ENCODE data around the gene ATP13A5. TPM values are rescaled to one million over a fixed set of nuclear protein-coding genes. Genes with fewer than 3 reads are reported as not detected.

ATP13A5 gene
- total RNA-seq, 1 donor from 2014 or later = not detected

DNA sequence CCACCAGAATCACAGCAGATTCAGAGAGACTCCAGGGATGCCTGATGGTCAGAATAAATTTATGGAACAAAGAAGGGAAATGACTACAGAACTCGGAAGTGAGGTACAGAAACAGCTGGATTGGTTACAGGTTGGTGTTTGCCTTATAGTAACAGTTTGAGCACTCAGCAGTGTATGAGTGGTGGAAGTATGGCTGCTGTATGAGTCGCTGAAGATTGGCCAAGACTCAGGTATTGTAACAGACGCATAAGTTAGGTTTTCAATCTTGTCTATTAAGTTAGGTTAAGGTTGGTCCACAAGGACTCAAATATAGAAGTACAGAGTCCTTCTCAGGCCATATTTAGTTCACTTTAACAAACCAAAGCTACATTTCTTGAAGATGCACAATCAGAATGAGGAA is 33.1 kb downstream of the ATP13A5 start:
- no peak for DNase-seq (ENCODE audit: low read depth)
- Histone ChIP-seq H3K27me3 (ENCODE audit: control insufficient read depth, insufficient read depth, low read length) (no peaks in the 10 kb centered on the region), H3K36me3 (ENCODE audit: control insufficient read depth, insufficient read depth, low read length) (no peaks in the 10 kb centered on the region), H3K4me3 (ENCODE audit: low read depth, low read length) (no peak overlapping the region)
- TF ChIP-seq, protein P1, sequence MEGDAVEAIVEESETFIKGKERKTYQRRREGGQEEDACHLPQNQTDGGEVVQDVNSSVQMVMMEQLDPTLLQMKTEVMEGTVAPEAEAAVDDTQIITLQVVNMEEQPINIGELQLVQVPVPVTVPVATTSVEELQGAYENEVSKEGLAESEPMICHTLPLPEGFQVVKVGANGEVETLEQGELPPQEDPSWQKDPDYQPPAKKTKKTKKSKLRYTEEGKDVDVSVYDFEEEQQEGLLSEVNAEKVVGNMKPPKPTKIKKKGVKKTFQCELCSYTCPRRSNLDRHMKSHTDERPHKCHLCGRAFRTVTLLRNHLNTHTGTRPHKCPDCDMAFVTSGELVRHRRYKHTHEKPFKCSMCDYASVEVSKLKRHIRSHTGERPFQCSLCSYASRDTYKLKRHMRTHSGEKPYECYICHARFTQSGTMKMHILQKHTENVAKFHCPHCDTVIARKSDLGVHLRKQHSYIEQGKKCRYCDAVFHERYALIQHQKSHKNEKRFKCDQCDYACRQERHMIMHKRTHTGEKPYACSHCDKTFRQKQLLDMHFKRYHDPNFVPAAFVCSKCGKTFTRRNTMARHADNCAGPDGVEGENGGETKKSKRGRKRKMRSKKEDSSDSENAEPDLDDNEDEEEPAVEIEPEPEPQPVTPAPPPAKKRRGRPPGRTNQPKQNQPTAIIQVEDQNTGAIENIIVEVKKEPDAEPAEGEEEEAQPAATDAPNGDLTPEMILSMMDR (IDR thresholded peaks at IDR 0.05; ENCODE audit: insufficient read depth, low read length, poor library complexity, severe bottlenecking) = no peak

DNA sequence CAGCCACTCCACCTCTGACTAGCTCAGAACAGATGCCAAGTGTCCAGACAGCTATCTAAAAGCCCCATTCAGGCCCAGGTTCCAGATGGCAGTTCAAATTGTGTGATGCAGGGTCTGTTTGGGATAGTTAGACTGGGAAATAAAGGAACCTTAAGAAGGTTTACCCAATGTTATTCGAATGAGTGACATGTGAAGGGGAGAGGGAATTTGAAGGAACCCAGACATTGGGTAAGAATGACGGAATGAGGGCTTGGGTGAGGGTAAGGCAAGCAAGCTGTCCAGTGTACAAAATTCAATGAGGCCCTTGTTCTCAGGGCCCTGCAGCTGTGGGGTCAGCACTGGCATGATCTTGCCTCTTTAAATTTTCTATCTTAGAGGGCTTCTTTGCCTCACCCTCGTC is 34.1 kb downstream of the ATP13A5 start:
- H3K36me3 ChIP-seq (ENCODE audit: control insufficient read depth, insufficient read depth, low read length) = no peaks in the 10 kb centered on the region
- DNase-seq (ENCODE audit: low read depth) = no peak
- no peaks in the 10 kb centered on the region for H3K27me3 ChIP-seq (ENCODE audit: control insufficient read depth, insufficient read depth, low read length)
- TF ChIP-seq, protein P1 (IDR thresholded peaks at IDR 0.05; ENCODE audit: insufficient read depth, low read length, poor library complexity, severe bottlenecking) = no peak
- H3K4me3 ChIP-seq (ENCODE audit: low read depth, low read length) = no peak overlapping the region

GRCh38 chr3:193343726-193344222 is 34.8 kb downstream of the ATP13A5 start:
- Histone ChIP-seq H3K36me3 (ENCODE audit: control insufficient read depth, insufficient read depth, low read length) (no peaks in the 10 kb centered on the region), H3K27me3 (ENCODE audit: control insufficient read depth, insufficient read depth, low read length) (no peaks in the 10 kb centered on the region), H3K4me3 (ENCODE audit: low read depth, low read length) (no peak overlapping the region)
- TF ChIP-seq, protein P1 (IDR thresholded peaks at IDR 0.05; ENCODE audit: insufficient read depth, low read length, poor library complexity, severe bottlenecking) = no peak
- no peak for DNase-seq (ENCODE audit: low read depth)

- Histone ChIP-seq H3K27me3 (ENCODE audit: control insufficient read depth, insufficient read depth, low read length) (no peaks in the 10 kb centered on the region), H3K4me3 (ENCODE audit: low read depth, low read length) (no peak overlapping the region), H3K36me3 (ENCODE audit: control insufficient read depth, insufficient read depth, low read length) (no peaks in the 10 kb centered on the region)
- DNase-seq (ENCODE audit: low read depth) = no peak
- TF ChIP-seq, protein P1 (IDR thresholded peaks at IDR 0.05; ENCODE audit: insufficient read depth, low read length, poor library complexity, severe bottlenecking) = no peak
These were observed 36.0 kb downstream of the ATP13A5 start for GRCh38 chr3:193342551-193342950.

GRCh38 chr3:193335031-193335430 is 43.5 kb downstream of the ATP13A5 start:
- TF ChIP-seq, protein P1 (IDR thresholded peaks at IDR 0.05; ENCODE audit: insufficient read depth, low read length, poor library complexity, severe bottlenecking) = no peak
- Histone ChIP-seq H3K27me3 (ENCODE audit: control insufficient read depth, insufficient read depth, low read length) (no peaks in the 10 kb centered on the region), H3K36me3 (ENCODE audit: control insufficient read depth, insufficient read depth, low read length) (no peaks in the 10 kb centered on the region), H3K4me3 (ENCODE audit: low read depth, low read length) (no peak overlapping the region)
- no peak for DNase-seq (ENCODE audit: low read depth)

DNA sequence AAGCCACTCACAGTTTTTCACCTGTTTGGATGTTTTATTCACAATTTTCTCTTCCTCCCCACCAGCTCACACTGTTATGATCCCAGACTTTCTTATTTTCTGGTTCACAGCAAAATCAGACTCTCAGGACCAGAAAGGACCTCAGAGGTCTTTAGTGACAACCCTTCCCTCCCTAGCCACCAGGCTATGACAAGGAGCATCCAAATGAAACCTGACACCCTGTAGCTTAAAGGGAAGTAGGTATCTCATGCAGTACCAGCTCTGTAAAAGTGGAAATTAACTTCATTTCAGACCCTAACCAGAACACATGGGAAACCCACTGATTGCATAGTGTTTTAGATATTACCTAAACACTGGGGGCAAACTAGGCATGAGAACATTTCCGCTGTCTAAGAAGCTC is 45.3 kb downstream of the ATP13A5 start:
- no peaks in the 10 kb centered on the region for H3K27me3 ChIP-seq (ENCODE audit: control insufficient read depth, insufficient read depth, low read length)
- no peak for DNase-seq (ENCODE audit: low read depth)
- TF ChIP-seq, protein P1 (IDR thresholded peaks at IDR 0.05; ENCODE audit: insufficient read depth, low read length, poor library complexity, severe bottlenecking) = no peak
- H3K36me3 ChIP-seq (ENCODE audit: control insufficient read depth, insufficient read depth, low read length) = no peaks in the 10 kb centered on the region
- no peak overlapping the region for H3K4me3 ChIP-seq (ENCODE audit: low read depth, low read length)
